T-cell (primary cell): ENCODE measurements around the gene MYO5A. TPM values are rescaled to one million over a fixed set of nuclear protein-coding genes. Genes with fewer than 3 reads are reported as not detected.

ENCODE experiments used
- ATAC-seq, 4 experiments: fragments of 200-7000 bp in 3 of 4; fragments of 150-1000 bp in 1 of 4; cut with Tn5 transposase; replicated peaks in 1 of 4; 1 replicate in 3 of 4; 2 replicates in 1 of 4; pipeline ENCODE4 v1.10.0; 2021; ENCODE audit warnings: moderate library complexity in 3 of 4, mild to moderate bottlenecking in 2 of 4, moderate number of reproducible peaks in 1 of 4
- CTCF ChIA-PET, 2 donors: fragments of 300-600 bp; sonication (Branson Sonifier 250); formaldehyde crosslinking; loops; one replicate each; lab custom pipeline; 2022; ENCODE audit warnings: antibody characterized with exemption in 2 of 2; lab: Charles Lee
- POLR2A ChIA-PET, 2 donors: fragments of 300-600 bp; sonication (Branson Sonifier 250); formaldehyde crosslinking; loops; one replicate each; lab custom pipeline; 2022; ENCODE audit warnings: antibody characterized with exemption in 2 of 2; lab: Charles Lee
- DNase-seq, 35 experiments: peaks; one replicate each; pipeline versions ENCODE4 v3.0.0 to v3.0.0-alpha.2; 2013 to 2023
- H3K27ac ChIP-seq: one replicate; pipeline ENCODE4 v1.5.1; 2013; ENCODE audit warnings: low read length
- H3K27me3 ChIP-seq, 2 experiments: replicated peaks in 1 of 2; 1 replicate in 1 of 2; 2 replicates in 1 of 2; pipeline versions ENCODE4 v1.6.1 to v1.7.0; 2013; ENCODE audit warnings: low read length in 1 of 2, mixed read lengths in 1 of 2; ENCODE audit not compliant: control insufficient read depth in 2 of 2, insufficient read depth in 2 of 2; ENCODE audit errors: extremely low read depth in 1 of 2
- H3K36me3 ChIP-seq, 2 donors: 1 replicate in 1 of 2; 2 replicates in 1 of 2; pipeline versions ENCODE4 v1.6.1 to v1.7.0; 2013; ENCODE audit warnings: low read length in 1 of 2; ENCODE audit not compliant: control insufficient read depth in 2 of 2, insufficient read depth in 1 of 2; ENCODE audit errors: extremely low read depth in 1 of 2
- H3K4me1 ChIP-seq, 2 experiments: 1 replicate in 1 of 2; 2 replicates in 1 of 2; pipeline versions ENCODE4 v1.6.1 to v1.7.0; 2013; ENCODE audit warnings: low read length in 2 of 2, mixed read lengths in 1 of 2; ENCODE audit not compliant: insufficient read depth in 2 of 2, control insufficient read depth in 1 of 2; ENCODE audit errors: extremely low read depth in 1 of 2
- H3K4me3 ChIP-seq, 2 donors: 1 replicate in 1 of 2; 2 replicates in 1 of 2; pipeline versions ENCODE4 v1.5.1 to v1.7.0; 2013; ENCODE audit warnings: mild to moderate bottlenecking in 2 of 2, low read length in 1 of 2, moderate library complexity in 1 of 2; ENCODE audit not compliant: control insufficient read depth in 1 of 2; ENCODE audit errors: extremely low read depth in 1 of 2
- H3K9me3 ChIP-seq: 2 replicates; pipeline ENCODE4 v1.7.0; 2013
- H3K27ac Mint-ChIP-seq, 2 donors: one replicate each; pipeline ENCODE4 v1.8.0; 2020 to 2021; ENCODE audit warnings: mild to moderate bottlenecking in 2 of 2, mixed read lengths in 2 of 2
- H3K27me3 Mint-ChIP-seq, 2 donors: one replicate each; pipeline ENCODE4 v1.8.0; 2021 to 2022; ENCODE audit warnings: mixed read lengths in 2 of 2
- H3K36me3 Mint-ChIP-seq: one replicate; pipeline ENCODE4 v1.8.0; 2021; ENCODE audit warnings: mixed read lengths
- H3K4me1 Mint-ChIP-seq, 3 donors: one replicate each; pipeline ENCODE4 v1.8.0; 2020 to 2022; ENCODE audit warnings: mixed read lengths in 3 of 3, mild to moderate bottlenecking in 1 of 3
- H3K4me3 Mint-ChIP-seq, 3 donors: one replicate each; pipeline ENCODE4 v1.8.0; 2020 to 2022; ENCODE audit warnings: mild to moderate bottlenecking in 3 of 3, mixed read lengths in 3 of 3, moderate library complexity in 3 of 3
- H3K9me3 Mint-ChIP-seq, 3 donors: one replicate each; pipeline ENCODE4 v1.8.0; 2020 to 2022; ENCODE audit warnings: mixed read lengths in 3 of 3
- whole genome bisulfite sequencing: methylation state at CpG from one replicate; pipeline ENCODE4 v1.1.5; 2013; ENCODE audit warnings: missing lambda C conversion rate; ENCODE audit not compliant: insufficient coverage; 5-methylcytosine and 5-hydroxymethylcytosine counted together
- total RNA-seq, 35 experiments: library from RNA in 6 of 35; stranded (reverse) in 6 of 35; fragments of 120-200 nt in 1 of 35; gene quantifications; one replicate each; pipeline versions ENCODE4 v1.2.1 to v1.2.4 and lab custom pipeline; 2013 to 2026

MYO5A gene
- total RNA-seq, 5 donors from 2014 or later (not counting 1 experiment from before 2014, with no cell fraction given): 25.2 to 46.6 (median 29.5) TPM

DNA sequence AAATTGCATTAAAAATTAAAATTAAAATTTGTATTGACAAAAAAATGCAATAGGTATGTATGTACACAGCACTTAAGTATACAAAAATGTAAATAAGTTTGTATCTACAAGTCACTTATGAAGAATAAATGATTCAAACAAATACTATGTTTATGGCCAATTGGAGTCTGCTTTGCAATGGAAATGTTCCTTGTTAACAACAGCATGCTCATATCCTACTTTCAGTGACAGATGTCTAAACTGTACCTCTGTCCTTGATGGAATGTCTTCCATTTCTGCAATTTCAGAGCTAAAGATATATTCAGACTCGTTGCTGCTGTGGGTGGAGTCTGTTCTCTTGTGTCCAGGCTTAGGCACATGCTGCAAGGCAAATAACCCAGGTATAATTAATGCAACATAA is 169.0 kb downstream of the MYO5A start:
- Mint-ChIP-seq H3K4me1 (no peaks in the 10 kb centered on the region), H3K9me3 (no peaks in the 10 kb centered on the region)
- CTCF ChIA-PET: no interaction called here

DNA sequence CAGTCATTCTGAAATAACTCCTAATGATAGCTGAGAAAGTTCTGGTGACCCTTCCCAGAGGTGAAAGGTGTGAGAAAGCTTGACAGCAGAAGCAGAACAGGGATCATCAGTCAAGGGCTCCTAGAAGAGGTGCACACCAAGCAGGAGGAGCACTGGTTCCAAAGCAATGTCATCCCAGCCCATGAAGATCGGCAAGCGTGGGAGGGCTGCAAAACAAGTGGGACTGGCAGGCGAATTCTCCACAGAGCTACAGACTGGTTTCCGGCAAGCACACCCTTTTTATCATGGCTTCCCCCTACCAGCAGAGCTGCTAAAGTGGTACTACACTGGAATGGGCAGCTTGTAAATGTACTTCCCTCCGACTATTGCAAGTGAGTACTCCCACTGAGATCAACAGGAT is 170.7 kb downstream of the MYO5A start:
- Mint-ChIP-seq H3K36me3 (peaks cover 43% of the 10 kb centered on the region), H3K4me3 (no peak overlapping the region), H3K4me1 (no peaks in the 10 kb centered on the region), H3K9me3 (no peaks in the 10 kb centered on the region), H3K27me3 (no peaks in the 10 kb centered on the region), H3K27ac (no peak overlapping the region)
- Histone ChIP-seq H3K27me3 (no peaks in the 10 kb centered on the region), H3K4me3 (no peak overlapping the region), H3K36me3 (peaks cover 0 to 40% of the 10 kb centered on the region in 2 donors), H3K4me1 (no peaks in the 10 kb centered on the region), H3K9me3 (no peaks in the 10 kb centered on the region), H3K27ac (no peak overlapping the region)
- 100% methylated on average over 5 of the region's 5 CpGs for WGBS
- ChIA-PET CTCF (no interaction called here), POLR2A (no interaction called here)
- no peak for ATAC-seq
- DNase-seq: no peak

More for the DNA sequence above, 169.0 kb downstream of the MYO5A start:
- WGBS: no CpG with 5 or more reads among the region's 1 CpG
- ATAC-seq: no peak
- no peaks in the 10 kb centered on the region for H3K9me3 ChIP-seq
- H3K36me3 ChIP-seq: peaks cover 0 to 36% of the 10 kb centered on the region in 2 donors
- H3K27ac Mint-ChIP-seq: no peak overlapping the region
- no peaks in the 10 kb centered on the region for H3K4me1 ChIP-seq
- H3K36me3 Mint-ChIP-seq: peaks cover 51% of the 10 kb centered on the region
- no peak overlapping the region for H3K4me3 Mint-ChIP-seq
- DNase-seq: no peak
- no peaks in the 10 kb centered on the region for H3K27me3 ChIP-seq
- POLR2A ChIA-PET: no interaction called here
- no peak overlapping the region for H3K27ac ChIP-seq
- no peak overlapping the region for H3K4me3 ChIP-seq
- H3K27me3 Mint-ChIP-seq: no peaks in the 10 kb centered on the region

DNA sequence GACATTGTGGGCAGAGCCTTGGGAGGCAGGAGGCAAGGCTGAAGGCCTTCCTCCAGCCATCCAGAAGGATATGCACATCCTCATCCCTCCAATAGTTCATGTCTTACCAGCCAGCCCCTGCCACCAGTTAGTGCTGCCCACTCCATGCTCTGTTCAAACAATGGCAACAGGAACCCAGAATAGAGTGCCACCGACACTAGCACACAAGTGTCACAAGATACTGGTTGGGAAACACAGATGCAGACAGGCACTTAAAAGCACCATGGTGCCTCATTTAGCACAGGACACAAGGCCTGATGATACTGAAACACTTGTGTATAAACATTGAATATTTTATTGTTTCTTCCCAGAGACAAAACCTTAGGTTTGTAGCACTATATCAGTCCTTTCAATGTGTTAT is 176.6 kb downstream of the MYO5A start:
- no peaks in the 10 kb centered on the region for H3K9me3 Mint-ChIP-seq
- no peaks in the 10 kb centered on the region for H3K9me3 ChIP-seq
- no peak overlapping the region for H3K4me3 ChIP-seq
- 100% methylated on average over 1 of the region's 1 CpG for whole genome bisulfite sequencing
- no peaks in the 10 kb centered on the region for H3K27me3 ChIP-seq
- no peaks in the 10 kb centered on the region for H3K27me3 Mint-ChIP-seq
- H3K36me3 ChIP-seq: peaks cover 3 to 54% of the 10 kb centered on the region in 2 donors
- no peak overlapping the region for H3K4me3 Mint-ChIP-seq
- H3K4me1 ChIP-seq: no peaks in the 10 kb centered on the region
- H3K27ac ChIP-seq: no peak overlapping the region
- DNase-seq (no peak), ATAC-seq (no peak)
- ChIA-PET POLR2A (no interaction called here), CTCF (no interaction called here)
- H3K36me3 Mint-ChIP-seq: peaks cover 46% of the 10 kb centered on the region
- H3K4me1 Mint-ChIP-seq: no peaks in the 10 kb centered on the region
- H3K27ac Mint-ChIP-seq: no peak overlapping the region

DNA sequence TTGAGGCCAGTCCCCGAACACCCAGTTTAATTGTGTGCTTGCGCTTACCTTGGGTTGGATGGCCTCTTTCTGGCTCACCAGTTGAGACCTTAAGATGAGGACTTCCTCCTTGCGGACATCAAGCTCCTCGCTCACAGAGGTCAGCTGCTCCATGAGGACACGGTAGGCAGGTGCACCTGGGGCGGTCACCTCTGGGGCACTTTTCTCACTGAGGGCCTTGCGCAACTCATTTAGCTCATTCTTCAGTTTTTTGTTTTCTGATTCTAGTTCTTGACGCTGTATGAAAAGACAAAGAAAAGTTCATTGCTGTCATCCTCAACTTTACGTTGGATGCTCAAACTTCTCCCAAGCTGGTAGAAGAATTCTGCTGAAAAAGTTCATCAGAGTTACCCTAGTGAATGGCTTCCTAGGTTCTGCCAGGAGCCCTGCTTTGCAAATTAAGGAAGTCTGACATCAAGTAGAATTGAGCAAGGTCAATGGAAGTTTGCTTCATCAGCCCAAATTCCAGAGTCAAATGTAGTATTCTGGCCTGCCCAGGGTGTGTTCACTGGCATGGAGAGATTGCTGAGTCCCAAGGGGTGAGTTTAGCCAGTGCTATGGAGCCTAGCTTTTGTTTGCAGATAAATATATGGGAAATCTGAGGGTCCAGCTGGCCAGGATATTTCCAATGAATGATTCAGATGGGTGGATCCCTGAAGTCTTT is 177.3 kb downstream of the MYO5A start:
- H3K27ac ChIP-seq: no peak overlapping the region
- ChIA-PET POLR2A (no interaction called here), CTCF (interaction anchor here in 1 of 2 donors (0.5 kb wide), 1 partner anchor 572 kb away, joined by 3 read pairs; no protein-coding TSS in a partner anchor)
- H3K36me3 Mint-ChIP-seq: peaks cover 50% of the 10 kb centered on the region
- no peaks in the 10 kb centered on the region for H3K9me3 ChIP-seq
- no peak overlapping the region for H3K27ac Mint-ChIP-seq
- no peaks in the 10 kb centered on the region for H3K4me1 Mint-ChIP-seq
- H3K27me3 Mint-ChIP-seq: no peaks in the 10 kb centered on the region
- DNase-seq (no peak), ATAC-seq (no peak)
- WGBS: 94% methylated on average over 7 of the region's 9 CpGs
- H3K9me3 Mint-ChIP-seq: no peaks in the 10 kb centered on the region
- peaks cover 3 to 54% of the 10 kb centered on the region in 2 donors for H3K36me3 ChIP-seq
- H3K4me1 ChIP-seq: no peaks in the 10 kb centered on the region
- no peak overlapping the region for H3K4me3 ChIP-seq
- H3K4me3 Mint-ChIP-seq: no peak overlapping the region
- H3K27me3 ChIP-seq: no peaks in the 10 kb centered on the region

DNA sequence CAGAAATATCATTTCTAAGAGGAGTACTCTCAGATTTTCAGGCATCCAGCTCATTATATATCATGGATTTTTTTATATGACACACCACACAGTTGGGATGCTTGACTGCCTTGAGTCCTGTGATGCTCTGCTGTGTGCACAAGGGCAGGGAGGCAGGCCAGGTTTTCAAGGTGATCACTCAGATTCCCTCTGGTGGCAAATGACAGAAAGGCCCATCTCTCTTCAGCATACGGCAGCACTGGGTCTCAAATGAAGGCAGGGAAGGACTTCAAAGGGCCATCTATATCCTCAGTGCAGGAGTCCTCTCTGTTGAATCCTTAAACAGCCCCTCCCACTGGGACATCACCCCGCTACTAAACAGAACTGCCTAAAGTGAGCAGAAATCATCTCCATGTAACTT is 178.3 kb downstream of the MYO5A start:
- H3K27me3 Mint-ChIP-seq: no peaks in the 10 kb centered on the region
- ChIA-PET CTCF (no interaction called here), POLR2A (no interaction called here)
- no peak overlapping the region for H3K27ac Mint-ChIP-seq
- Histone ChIP-seq H3K36me3 (peaks cover 3 to 57% of the 10 kb centered on the region in 2 donors), H3K9me3 (no peaks in the 10 kb centered on the region), H3K4me3 (no peak overlapping the region), H3K4me1 (no peaks in the 10 kb centered on the region), H3K27me3 (no peaks in the 10 kb centered on the region), H3K27ac (no peak overlapping the region)
- no peak overlapping the region for H3K4me3 Mint-ChIP-seq
- no peaks in the 10 kb centered on the region for H3K4me1 Mint-ChIP-seq
- no CpG with 5 or more reads among the region's 2 CpGs for WGBS
- no peaks in the 10 kb centered on the region for H3K9me3 Mint-ChIP-seq
- DNase-seq (no peak), ATAC-seq (no peak)
- peaks cover 54% of the 10 kb centered on the region for H3K36me3 Mint-ChIP-seq

DNA sequence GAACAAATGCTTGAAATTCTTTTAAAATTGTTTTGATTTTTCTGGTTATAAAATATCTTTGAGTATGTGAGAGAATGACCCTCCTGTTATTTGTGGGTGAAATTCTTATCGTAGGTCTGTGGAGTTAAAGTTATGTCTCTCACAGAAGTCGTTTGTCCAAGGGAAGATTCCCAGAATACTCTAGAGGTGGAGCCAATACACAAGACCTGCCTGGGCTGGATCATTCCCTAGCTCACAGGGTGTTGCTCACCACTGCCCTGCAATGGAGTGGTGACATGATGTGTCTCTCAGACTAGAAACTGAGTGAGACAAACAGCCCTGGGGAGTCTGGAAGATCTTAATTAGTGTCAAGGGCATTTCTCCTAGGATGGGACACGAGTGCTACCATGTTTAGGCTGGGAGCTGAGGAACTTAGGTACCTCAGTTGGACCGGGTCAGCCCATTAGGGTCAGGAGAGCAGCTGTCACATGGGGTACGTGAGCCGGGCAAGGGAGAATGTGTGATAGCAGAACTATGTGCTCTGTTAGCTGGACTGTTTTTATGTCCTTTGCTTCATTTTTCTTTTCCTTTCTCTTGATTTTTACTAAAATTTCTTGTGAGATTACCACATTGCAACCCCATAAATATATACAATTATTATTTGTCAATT is 179.5 kb downstream of the MYO5A start:
- Mint-ChIP-seq H3K27me3 (no peaks in the 10 kb centered on the region), H3K4me1 (no peaks in the 10 kb centered on the region), H3K4me3 (no peak overlapping the region), H3K27ac (no peak overlapping the region), H3K36me3 (peaks cover 58% of the 10 kb centered on the region), H3K9me3 (no peaks in the 10 kb centered on the region)
- Histone ChIP-seq H3K4me3 (no peak overlapping the region), H3K4me1 (no peaks in the 10 kb centered on the region), H3K9me3 (no peaks in the 10 kb centered on the region), H3K27me3 (no peaks in the 10 kb centered on the region), H3K27ac (no peak overlapping the region), H3K36me3 (peaks cover 3 to 65% of the 10 kb centered on the region in 2 donors)
- DNase-seq (no peak), ATAC-seq (no peak)
- ChIA-PET POLR2A (no interaction called here), CTCF (interaction anchor here in 1 of 2 donors (0.5 kb wide), 1 partner anchor 122 kb away, joined by 3 read pairs; no protein-coding TSS in a partner anchor)
- 94% methylated on average over 3 of the region's 6 CpGs for WGBS
